CD4-positive, alpha-beta T cell treated with Interferon alpha-2 for 1 hour (primary cell): ENCODE measurements around the gene SLC39A11.
"Not testable (repeated sequence)": the region's sequence is repeated elsewhere in the genome, so short reads cannot be mapped to it uniquely, and the experiment has no call there.

Source experiments
- DNase-seq, 2 donors: peaks; one replicate each; pipeline ENCODE4 v3.0.0-alpha.2; 2020 to 2022

Gene SLC39A11

GRCh38 chr17:72812823-72813222 lies 279.7 kb downstream of the SLC39A11 start:
- no peak for DNase-seq

GRCh38 chr17:72811976-72812687 lies 280.4 kb downstream of the SLC39A11 start:
- DNase-seq = no peak

- DNase-seq = no peak
These were observed 281.4 kb downstream of the SLC39A11 start for GRCh38 chr17:72810991-72811508.

- DNase-seq = no peak
These were observed 286.5 kb downstream of the SLC39A11 start for GRCh38 chr17:72806011-72806410.

- no peak for DNase-seq
These were observed 287.4 kb downstream of the SLC39A11 start for GRCh38 chr17:72804949-72805707.

- DNase-seq = no peak
These were observed 289.8 kb downstream of the SLC39A11 start for GRCh38 chr17:72802726-72803125.

- DNase-seq = no peak
These were observed 295.3 kb downstream of the SLC39A11 start for GRCh38 chr17:72797142-72797541.

GRCh38 chr17:72795941-72796340 lies 296.5 kb downstream of the SLC39A11 start:
- DNase-seq = no peak

- no peak for DNase-seq
These were observed 298.3 kb downstream of the SLC39A11 start for GRCh38 chr17:72794152-72794551.

GRCh38 chr17:72792771-72793170 lies 299.7 kb downstream of the SLC39A11 start:
- no peak for DNase-seq

- no peak for DNase-seq
These were observed 302.3 kb downstream of the SLC39A11 start for GRCh38 chr17:72790190-72790589.

GRCh38 chr17:72789711-72790110 lies 302.8 kb downstream of the SLC39A11 start:
- DNase-seq = no peak

- no peak for DNase-seq
These were observed 303.4 kb downstream of the SLC39A11 start for GRCh38 chr17:72788950-72789585.

- no peak for DNase-seq
These were observed 306.3 kb downstream of the SLC39A11 start for GRCh38 chr17:72786209-72786608.

GRCh38 chr17:72782985-72783701 lies 309.3 kb downstream of the SLC39A11 start:
- DNase-seq = no peak

GRCh38 chr17:72782437-72782836 lies 310.1 kb downstream of the SLC39A11 start:
- DNase-seq = not testable (repeated sequence)

- DNase-seq = no peak
These were observed 314.0 kb downstream of the SLC39A11 start for GRCh38 chr17:72778169-72779151.

GRCh38 chr17:72775919-72776318 lies 316.6 kb downstream of the SLC39A11 start:
- DNase-seq = no peak

- DNase-seq = no peak
These were observed 317.3 kb downstream of the SLC39A11 start for GRCh38 chr17:72775237-72775636.

GRCh38 chr17:72774236-72774635 lies 318.3 kb downstream of the SLC39A11 start:
- no peak for DNase-seq

- DNase-seq = not testable (repeated sequence)
These were observed 319.3 kb downstream of the SLC39A11 start for GRCh38 chr17:72773225-72773624.
